MV-4-11 (cell line): Measurements from ENCODE around the gene KBTBD8.

Source experiments
- DNase-seq: peaks from one replicate; lab custom pipeline; 2025; lab: John Stamatoyannopoulos, UW

The KBTBD8 gene

DNA sequence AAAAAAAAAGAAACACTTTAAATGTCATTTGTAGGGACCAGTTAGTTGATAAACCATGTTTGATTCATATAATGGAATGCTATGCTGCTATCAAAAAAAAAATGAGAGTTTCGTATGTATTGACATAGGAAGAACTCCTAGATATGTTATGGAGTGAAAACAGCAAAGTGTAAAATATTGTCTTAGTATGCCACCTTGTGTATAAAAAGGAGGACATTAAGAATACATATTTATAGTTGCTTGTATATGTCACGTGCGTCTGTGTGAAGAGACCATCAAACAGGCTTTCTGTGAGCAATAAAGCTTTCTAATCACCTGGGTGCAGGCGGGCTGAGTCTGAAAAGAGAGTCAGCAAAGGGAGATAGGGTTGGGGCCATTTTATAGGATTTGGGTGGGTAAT is 39.5 kb downstream of the KBTBD8 start:
- DNase-seq = peak; percentile 3

- DNase-seq = no peak
These were observed 46.2 kb downstream of the KBTBD8 start for GRCh38 chr3:67044295-67044694.

GRCh38 chr3:67044955-67045354 is 46.8 kb downstream of the KBTBD8 start:
- no peak for DNase-seq

DNA sequence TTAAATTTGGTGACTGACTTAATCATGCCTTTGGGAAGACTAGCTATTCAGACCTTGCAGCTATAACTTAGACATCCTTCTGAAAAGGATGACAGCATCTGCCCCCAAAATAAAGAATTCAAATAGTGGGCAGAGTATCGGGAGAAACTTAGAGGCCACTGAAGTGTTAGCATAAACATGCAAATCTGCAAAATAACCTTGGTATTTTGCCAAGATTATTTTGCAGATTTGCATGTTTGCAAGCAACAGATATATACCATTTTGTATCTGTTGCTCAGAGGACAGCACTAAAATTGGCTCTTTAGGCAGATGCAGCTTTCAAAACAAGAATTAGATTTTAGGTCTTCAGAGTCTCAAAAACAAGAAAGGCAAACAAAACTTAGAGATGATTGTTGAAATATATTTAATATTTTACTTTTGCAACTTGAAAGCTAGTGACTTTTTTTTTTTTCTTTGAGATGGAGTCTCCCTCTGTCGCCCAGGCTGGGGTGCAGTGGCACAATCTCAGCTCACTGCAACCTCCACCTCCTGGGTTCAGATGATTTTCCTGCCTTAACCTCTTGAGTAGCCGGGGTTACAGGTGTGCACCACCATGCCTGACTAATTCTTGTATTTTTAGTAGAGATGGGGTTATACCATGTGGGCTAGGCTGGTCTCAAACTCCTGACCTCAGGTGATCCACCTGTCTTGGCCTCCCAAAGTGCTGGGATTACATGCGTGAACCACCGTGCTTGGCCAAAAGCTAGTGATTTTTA is 47.8 kb downstream of the KBTBD8 start:
- no peak for DNase-seq

DNA sequence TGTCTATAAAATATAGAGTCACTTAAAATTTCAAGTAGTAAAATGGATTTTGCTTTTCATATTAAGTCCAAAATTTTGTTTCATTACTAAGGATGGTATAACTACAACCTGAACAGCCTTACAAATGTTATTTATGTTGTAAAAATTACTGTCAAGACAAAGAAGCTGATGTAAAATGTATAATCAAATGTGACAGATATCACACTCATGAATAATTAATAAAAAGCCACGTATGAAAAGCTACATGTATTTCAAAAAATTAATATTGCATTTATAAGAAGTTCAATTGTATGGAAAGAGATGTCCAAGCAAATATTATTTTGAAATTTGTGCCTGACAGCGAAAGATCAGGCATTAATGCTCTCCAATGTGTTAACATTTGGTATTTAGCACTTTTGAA is 48.9 kb downstream of the KBTBD8 start:
- no peak for DNase-seq

GRCh38 chr3:67048067-67048714 is 50.1 kb downstream of the KBTBD8 start:
- peak; percentile 80 for DNase-seq

DNA sequence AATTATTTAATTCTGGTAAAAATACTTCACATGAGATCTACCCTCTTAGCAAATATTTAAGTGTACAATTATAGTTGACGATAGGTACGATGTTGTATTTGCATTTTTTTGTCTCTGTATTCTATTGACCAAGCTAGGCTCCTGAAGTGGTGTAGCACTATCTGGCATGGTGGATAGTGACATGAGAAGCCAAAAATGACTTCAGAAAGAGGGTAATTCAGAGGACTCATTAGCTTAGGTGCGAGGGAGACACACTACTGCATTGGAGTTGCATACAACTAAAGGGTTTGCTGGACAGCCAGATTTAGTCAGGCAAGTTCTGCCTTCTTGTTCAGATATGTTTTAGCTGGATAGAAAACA is 50.6 kb downstream of the KBTBD8 start:
- DNase-seq = no peak

GRCh38 chr3:67059443-67059842 is 61.3 kb downstream of the KBTBD8 start:
- DNase-seq = peak; percentile 82
